KMS-11 (cell line): ENCODE measurements around the gene TTC27.
"Not testable (repeated sequence)": the region's sequence is repeated elsewhere in the genome, so short reads cannot be mapped to it uniquely, and the experiment has no call there.

Source experiments
- H2AFZ ChIP-seq: fragments of 200-600 bp; sonication (generic); 2 replicates; pipeline ENCODE4 v1.6.1; 2016; ENCODE audit warnings: antibody characterized with exemption, mixed run types, low read depth
- H3K27ac ChIP-seq: fragments of 200-600 bp; sonication (generic); 2 replicates; pipeline ENCODE4 v1.6.1; 2016; ENCODE audit warnings: mild to moderate bottlenecking, mixed run types
- H3K27me3 ChIP-seq: fragments of 200-600 bp; sonication (generic); 2 replicates; pipeline ENCODE4 v1.6.1; 2017; ENCODE audit warnings: mild to moderate bottlenecking, low read depth, mixed run types, moderate library complexity; ENCODE audit not compliant: insufficient read depth
- H3K36me3 ChIP-seq: fragments of 200-600 bp; sonication (generic); 2 replicates; pipeline ENCODE4 v1.6.1; 2017; ENCODE audit warnings: mild to moderate bottlenecking, mixed run types; ENCODE audit not compliant: insufficient read depth
- H3K4me1 ChIP-seq: fragments of 200-600 bp; sonication (generic); 2 replicates; pipeline ENCODE4 v1.6.1; 2016; ENCODE audit warnings: mild to moderate bottlenecking, low read depth, mixed run types; ENCODE audit not compliant: poor library complexity, severe bottlenecking
- H3K4me2 ChIP-seq: fragments of 200-600 bp; sonication (generic); 2 replicates; pipeline ENCODE4 v1.7.0; 2016; ENCODE audit warnings: mild to moderate bottlenecking, mixed run types
- H3K4me3 ChIP-seq: fragments of 200-600 bp; sonication (generic); IDR thresholded peaks from 2 replicates; pipeline ENCODE4 v1.6.1; 2017; ENCODE audit warnings: low read depth, low read length, mixed read lengths; ENCODE audit not compliant: insufficient read depth
- H3K79me2 ChIP-seq: fragments of 200-600 bp; sonication (generic); 2 replicates; pipeline ENCODE4 v1.6.1; 2016; ENCODE audit warnings: low read depth, mixed run types; ENCODE audit not compliant: insufficient read depth
- H3K9ac ChIP-seq: fragments of 200-600 bp; sonication (generic); 2 replicates; pipeline ENCODE4 v1.6.1; 2016; ENCODE audit warnings: mild to moderate bottlenecking, mixed run types
- H4K20me1 ChIP-seq: fragments of 200-600 bp; sonication (generic); 2 replicates; pipeline ENCODE4 v1.6.1; 2016; ENCODE audit warnings: mild to moderate bottlenecking, mixed run types; ENCODE audit not compliant: insufficient read depth
- CTCF ChIP-seq: fragments of 200-600 bp; sonication (generic); conservative IDR thresholded peaks from 2 replicates; pipeline ENCODE4 v1.6.1; 2017; ENCODE audit warnings: low read depth, mild to moderate bottlenecking, antibody characterized with exemption, low read length, moderate library complexity, mixed read lengths

Gene TTC27

GRCh38 chr2:32721376-32721775 lies 93.5 kb downstream of the TTC27 start:
- Histone ChIP-seq H3K27ac (no peak overlapping the region), H3K9ac (no peak overlapping the region), H3K4me2 (no peak overlapping the region), H4K20me1 (no peaks in the 10 kb centered on the region), H3K4me3 (no peak overlapping the region), H3K27me3 (no peaks in the 10 kb centered on the region), H3K79me2 (no peaks in the 10 kb centered on the region), H2AFZ (no peak overlapping the region), H3K4me1 (peaks cover 4% of the 10 kb centered on the region), H3K36me3 (no peaks in the 10 kb centered on the region)
- TF ChIP-seq CTCF, result no peak

DNA sequence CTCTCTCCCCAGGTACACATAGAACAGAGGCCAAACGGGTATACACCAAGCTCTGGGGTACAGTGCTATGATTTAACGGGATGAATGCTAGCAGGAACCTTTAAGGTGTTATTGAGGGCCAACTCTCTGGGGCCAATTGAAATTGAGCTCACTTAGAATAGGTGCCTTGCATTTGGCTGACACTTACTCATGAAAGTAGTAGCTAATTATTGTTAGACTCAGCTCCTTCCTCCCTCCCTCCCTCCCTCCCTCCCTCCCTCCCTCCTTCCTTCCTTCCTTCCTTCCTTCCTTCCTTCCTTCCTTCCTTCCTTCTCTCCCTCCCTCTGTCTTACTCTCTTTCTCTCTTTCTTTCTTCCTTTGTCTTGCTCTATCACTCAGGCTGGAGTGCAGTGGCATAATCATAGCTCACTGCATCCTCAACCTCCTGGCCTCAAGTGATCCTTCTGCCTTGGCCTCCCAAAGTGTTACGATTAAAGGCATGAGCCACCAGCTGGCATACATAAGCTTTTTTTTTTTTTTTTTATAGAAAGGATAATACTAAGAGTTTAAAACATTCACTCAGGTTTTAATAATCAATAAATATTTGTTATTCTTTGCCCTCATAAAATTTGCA lies 95.7 kb downstream of the TTC27 start:
- Histone ChIP-seq H3K4me1 (no peaks in the 10 kb centered on the region), H3K27me3 (no peaks in the 10 kb centered on the region), H3K4me2 (no peak overlapping the region), H3K36me3 (no peaks in the 10 kb centered on the region), H2AFZ (no peak overlapping the region), H3K27ac (no peak overlapping the region), H3K4me3 (no peak overlapping the region), H3K9ac (no peak overlapping the region), H3K79me2 (no peaks in the 10 kb centered on the region), H4K20me1 (no peaks in the 10 kb centered on the region)
- TF ChIP-seq CTCF, result no peak

GRCh38 chr2:32726678-32727077 lies 98.8 kb downstream of the TTC27 start:
- H2AFZ ChIP-seq, H3K27me3 ChIP-seq, H3K4me3 ChIP-seq, H3K4me1 ChIP-seq, H4K20me1 ChIP-seq, H3K9ac ChIP-seq, H3K4me2 ChIP-seq, H3K79me2 ChIP-seq, H3K36me3 ChIP-seq, H3K27ac ChIP-seq: not testable (repeated sequence)

GRCh38 chr2:32727157-32727556 lies 99.3 kb downstream of the TTC27 start:
- TF ChIP-seq CTCF, result no peak
- no peak overlapping the region for H2AFZ ChIP-seq
- no peaks in the 10 kb centered on the region for H4K20me1 ChIP-seq
- H3K4me3 ChIP-seq, result no peak overlapping the region
- H3K27ac ChIP-seq, result no peak overlapping the region
- H3K4me1 ChIP-seq, result no peaks in the 10 kb centered on the region
- no peaks in the 10 kb centered on the region for H3K79me2 ChIP-seq
- H3K4me2 ChIP-seq, result no peak overlapping the region
- H3K27me3 ChIP-seq, result no peaks in the 10 kb centered on the region
- no peaks in the 10 kb centered on the region for H3K36me3 ChIP-seq
- no peak overlapping the region for H3K9ac ChIP-seq

GRCh38 chr2:32730958-32731357 lies 103.1 kb downstream of the TTC27 start:
- H3K4me2 ChIP-seq, H3K27ac ChIP-seq, H3K4me3 ChIP-seq, H3K9ac ChIP-seq, H4K20me1 ChIP-seq, H2AFZ ChIP-seq, H3K79me2 ChIP-seq, H3K4me1 ChIP-seq, H3K27me3 ChIP-seq, H3K36me3 ChIP-seq: not testable (repeated sequence)
